GM23248 (cell line): ENCODE measurements around the gene AGAP1.

Source experiments
- EZH2 ChIP-seq: fragments of 200-600 bp; sonication (generic); IDR thresholded peaks from 2 replicates; pipeline ENCODE4 v1.6.1; 2018; ENCODE audit warnings: antibody characterized with exemption, mild to moderate bottlenecking; ENCODE audit not compliant: insufficient read depth, poor library complexity, severe bottlenecking
- EZH2phosphoT487 ChIP-seq: fragments of 200-600 bp; sonication (generic); IDR thresholded peaks from 2 replicates; pipeline ENCODE4 v1.6.1; 2018; ENCODE audit warnings: antibody characterized with exemption, moderate library complexity, mild to moderate bottlenecking, low read depth; ENCODE audit not compliant: insufficient read depth

GRCh38 chr2:235923859-235924674, 430.2 kb downstream of the AGAP1 start:
- TF ChIP-seq EZH2: no peak
- no peak for TF ChIP-seq EZH2phosphoT487
